ENCODE data around the gene STK33. TPM values are rescaled to one million over a fixed set of nuclear protein-coding genes. Genes with fewer than 3 reads are reported as not detected.

Gene STK33
- total and polyA plus RNA-seq, 2 donors = 10.5 to 13.3 TPM

GRCh38 chr11:8342821-8343681, 251.0 kb downstream of the STK33 start:
- Histone ChIP-seq H3K36me3 (ENCODE audit: control insufficient read depth in 2 of 2, insufficient read depth in 2 of 2, low read length in 1 of 2) (no peaks in the 10 kb centered on the region), H3K27me3 (ENCODE audit: control insufficient read depth in 2 of 2, insufficient read depth in 1 of 2, low read length in 1 of 2) (peaks cover 0 to 10% of the 10 kb centered on the region in 2 donors), H3K4me1 (ENCODE audit: control insufficient read depth in 2 of 2, insufficient read depth in 2 of 2, low read length in 2 of 2) (no peaks in the 10 kb centered on the region), H3K4me3 (ENCODE audit: low read length in 2 of 2) (no peak overlapping the region), H3K27ac (ENCODE audit: low read depth in 1 of 2, low read length in 1 of 2) (no peak overlapping the region), H3K9me3 (ENCODE audit: control insufficient read depth in 2 of 2, insufficient read depth in 1 of 2, low read length in 1 of 2) (no peaks in the 10 kb centered on the region)
- WGBS = 83% methylated on average over 18 of the region's 18 CpGs
- no peak for DNase-seq (ENCODE audit: low read depth in 6 of 9, low spot score in 9 of 9)

- no peaks in the 10 kb centered on the region for H3K4me1 ChIP-seq (ENCODE audit: control insufficient read depth in 2 of 2, insufficient read depth in 2 of 2, low read length in 2 of 2)
- 95% methylated on average over 5 of the region's 5 CpGs for WGBS
- no peaks in the 10 kb centered on the region for H3K36me3 ChIP-seq (ENCODE audit: control insufficient read depth in 2 of 2, insufficient read depth in 2 of 2, low read length in 1 of 2)
- H3K27ac ChIP-seq (ENCODE audit: low read depth in 1 of 2, low read length in 1 of 2) = no peak overlapping the region
- H3K27me3 ChIP-seq (ENCODE audit: control insufficient read depth in 2 of 2, insufficient read depth in 1 of 2, low read length in 1 of 2) = peaks cover 0 to 10% of the 10 kb centered on the region in 2 donors
- DNase-seq (ENCODE audit: low read depth in 6 of 9, low spot score in 9 of 9) = no peak
- no peak overlapping the region for H3K4me3 ChIP-seq (ENCODE audit: low read length in 2 of 2)
- no peaks in the 10 kb centered on the region for H3K9me3 ChIP-seq (ENCODE audit: control insufficient read depth in 2 of 2, insufficient read depth in 1 of 2, low read length in 1 of 2)
Observed at GRCh38 chr11:8341996-8342395, 252.0 kb downstream of the STK33 start.

Other genes with a start within 250 kb of the STK33 start
- 4.6 TPM for gene TRIM66, start 88.4 kb upstream of the STK33 start, total RNA-seq
- 2.7 TPM for gene TRIM66, start 88.4 kb upstream of the STK33 start, polyA plus RNA-seq
- 2,501 TPM for gene RPL27A, start 88.6 kb upstream of the STK33 start, total RNA-seq
- gene RPL27A, start 88.6 kb upstream of the STK33 start, polyA plus RNA-seq = 4,277 TPM